Measurements from ENCODE around the gene TEX51.

TEX51 gene

GRCh38 chr2:126914811-126915500 lies 16.3 kb downstream of the TEX51 start:
- DNase-seq (ENCODE audit: low read depth): no peak

GRCh38 chr2:126915903-126916302 lies 17.2 kb downstream of the TEX51 start:
- DNase-seq (ENCODE audit: low read depth): no peak

DNA sequence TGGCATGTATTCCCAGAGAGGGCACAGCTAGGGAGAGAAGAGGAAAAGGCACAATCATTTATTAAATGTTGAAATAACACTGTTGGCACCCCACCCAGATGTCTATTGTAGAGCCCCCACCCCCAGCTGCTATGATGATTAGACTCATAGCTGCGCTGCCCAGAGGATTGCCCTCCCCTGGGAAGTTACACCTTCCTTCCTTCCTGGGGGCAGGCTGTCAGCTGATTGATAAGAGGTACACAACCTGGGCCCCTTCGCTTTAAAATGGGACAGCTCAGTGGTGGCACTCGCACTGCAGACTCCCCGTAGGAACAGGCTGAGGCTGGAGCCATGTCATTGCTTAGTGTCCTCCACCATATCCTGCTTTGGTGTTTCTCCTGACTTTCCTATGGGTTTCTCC lies 18.1 kb downstream of the TEX51 start:
- DNase-seq (ENCODE audit: low read depth): no peak

GRCh38 chr2:126921066-126921465 lies 22.4 kb downstream of the TEX51 start:
- DNase-seq (ENCODE audit: low read depth): no peak

DNA sequence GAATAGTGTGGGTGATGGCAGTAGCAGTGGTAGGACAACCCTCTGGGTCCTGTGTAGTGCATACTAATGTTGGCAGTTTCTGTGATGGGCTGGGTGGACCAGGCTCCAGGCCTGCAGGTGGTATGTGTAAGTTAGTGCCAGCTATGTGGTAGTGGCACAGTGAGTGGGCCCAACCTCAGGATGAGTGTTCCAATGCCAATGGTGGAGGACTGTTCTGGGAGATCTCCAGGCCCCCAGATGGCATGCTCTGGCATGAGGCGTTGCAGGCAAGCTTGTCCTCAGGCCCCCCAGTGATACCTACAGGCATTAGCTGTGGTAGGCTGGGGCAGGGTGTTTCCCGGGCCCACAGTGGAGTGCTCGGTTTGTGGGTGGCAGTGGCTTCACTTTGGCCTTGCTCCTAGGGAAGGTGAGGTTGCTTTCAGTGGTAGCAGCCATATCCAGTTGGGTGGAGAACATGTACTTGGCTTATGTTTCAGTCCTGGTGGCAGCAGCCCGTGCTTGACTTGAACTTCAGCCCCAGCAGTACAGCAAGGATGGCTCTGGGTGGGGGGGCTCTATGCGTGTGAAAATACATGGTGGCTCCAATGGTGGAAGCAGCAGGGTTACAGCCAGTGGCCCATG lies 32.4 kb downstream of the TEX51 start:
- DNase-seq (ENCODE audit: low read depth): no peak

- DNase-seq (ENCODE audit: low read depth): no peak
Observed at GRCh38 chr2:126932529-126932928, 33.8 kb downstream of the TEX51 start.

- DNase-seq (ENCODE audit: low read depth): no peak
Observed at GRCh38 chr2:126932966-126933710, 34.4 kb downstream of the TEX51 start.

DNA sequence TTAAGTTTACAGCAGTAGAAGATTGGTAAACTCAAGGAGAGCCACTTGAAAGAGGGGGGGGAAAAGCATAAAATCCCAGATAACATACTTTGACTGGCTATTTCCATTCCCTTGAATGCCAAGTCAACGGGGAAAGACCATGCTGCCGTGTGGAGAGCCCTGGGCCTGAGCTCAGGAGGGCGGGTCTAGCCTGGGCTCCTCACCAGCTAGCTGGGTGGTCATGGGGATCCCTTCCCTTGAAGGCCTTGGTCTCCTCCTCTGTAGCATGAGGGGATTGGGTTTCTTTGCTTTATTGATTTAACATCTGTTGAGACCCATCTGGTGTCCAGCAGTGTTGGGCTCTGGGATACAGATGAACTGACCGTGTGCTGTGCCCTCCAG lies 35.0 kb downstream of the TEX51 start:
- DNase-seq (ENCODE audit: low read depth): no peak

GRCh38 chr2:126934809-126935208 lies 36.1 kb downstream of the TEX51 start:
- DNase-seq (ENCODE audit: low read depth): no peak

- DNase-seq (ENCODE audit: low read depth): no peak
Observed at GRCh38 chr2:126935774-126936173, 37.1 kb downstream of the TEX51 start.

DNA sequence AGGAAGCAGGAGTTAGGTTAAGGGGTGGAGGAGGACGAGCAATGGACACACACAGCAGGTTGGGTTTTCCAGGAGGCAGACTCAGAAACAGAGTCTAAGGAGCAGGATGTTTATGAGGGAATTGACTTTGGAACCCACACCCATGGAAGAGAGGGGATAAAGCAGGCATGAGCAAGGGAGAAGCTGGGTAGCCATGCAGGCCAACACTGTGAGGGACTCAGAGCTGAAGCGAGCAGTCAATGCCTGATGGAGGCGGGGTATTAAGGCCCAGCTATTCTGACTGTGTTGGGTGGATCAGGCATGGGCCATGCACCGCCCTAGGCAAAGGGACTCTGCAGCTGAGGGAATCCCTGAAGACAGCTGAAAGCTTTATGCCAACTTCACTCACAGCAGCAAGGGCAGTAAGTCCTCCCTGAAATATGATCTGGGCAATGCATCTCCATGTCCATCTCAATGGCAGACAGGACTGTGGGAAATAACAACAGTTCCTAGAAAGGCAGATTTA lies 37.6 kb downstream of the TEX51 start:
- no peak for DNase-seq (ENCODE audit: low read depth)

DNA sequence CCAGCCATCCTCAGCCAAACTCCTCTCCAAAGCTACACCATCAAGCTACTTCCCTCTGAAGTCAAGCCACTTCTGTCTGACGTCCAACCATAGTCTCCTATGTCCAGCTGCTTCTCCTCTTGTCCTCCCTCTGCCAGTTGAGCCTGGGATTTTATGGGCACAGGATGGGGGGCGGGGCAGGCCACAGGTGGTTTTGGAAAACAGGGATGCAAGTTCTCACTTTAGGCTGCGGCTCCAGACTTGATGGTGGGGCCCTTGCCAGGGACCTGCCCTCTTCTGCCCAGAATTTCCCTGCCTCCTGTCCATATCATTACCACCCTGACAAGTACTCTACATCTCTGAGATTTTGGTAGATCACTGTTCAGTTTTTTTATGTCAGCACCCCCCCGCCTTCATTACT lies 41.6 kb downstream of the TEX51 start:
- DNase-seq (ENCODE audit: low read depth): no peak

- DNase-seq (ENCODE audit: low read depth): no peak
Observed at GRCh38 chr2:126942427-126943203, 43.9 kb downstream of the TEX51 start.

DNA sequence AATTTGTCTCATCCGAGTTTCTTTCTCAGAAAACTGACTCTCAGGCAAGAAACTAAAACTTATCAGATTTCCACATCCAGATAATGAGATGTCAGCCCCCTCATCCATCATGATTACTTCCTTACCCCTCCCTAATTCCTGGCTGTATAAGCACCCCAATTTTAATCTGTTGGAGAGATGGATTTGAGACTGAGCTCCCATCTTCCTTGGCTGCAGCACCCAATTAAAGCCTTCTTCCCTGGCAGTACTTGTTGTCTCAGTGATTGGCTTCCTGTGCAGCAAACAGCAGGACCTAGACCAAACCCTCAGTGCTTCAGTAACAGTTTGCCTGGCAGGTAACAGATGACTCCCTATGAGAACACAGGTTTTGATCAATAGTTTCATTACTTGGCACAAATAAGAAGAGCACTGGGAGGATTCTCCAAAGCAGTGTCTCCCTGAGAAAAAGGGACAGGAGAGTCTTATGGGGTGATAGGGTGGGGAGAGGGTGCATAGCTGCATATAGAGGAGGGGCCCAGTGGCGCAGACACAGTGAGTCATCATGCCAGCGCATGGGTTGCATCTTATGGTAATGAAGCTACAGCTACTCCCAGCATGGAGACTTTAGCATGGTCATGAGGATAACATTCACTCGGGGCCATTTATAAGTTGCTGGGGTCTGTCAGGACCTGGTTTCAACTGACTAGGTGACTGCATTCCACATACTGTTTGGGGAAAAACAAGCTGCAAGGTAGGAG lies 45.1 kb downstream of the TEX51 start:
- DNase-seq (ENCODE audit: low read depth): no peak

GRCh38 chr2:126945118-126945517 lies 46.4 kb downstream of the TEX51 start:
- DNase-seq (ENCODE audit: low read depth): no peak

DNA sequence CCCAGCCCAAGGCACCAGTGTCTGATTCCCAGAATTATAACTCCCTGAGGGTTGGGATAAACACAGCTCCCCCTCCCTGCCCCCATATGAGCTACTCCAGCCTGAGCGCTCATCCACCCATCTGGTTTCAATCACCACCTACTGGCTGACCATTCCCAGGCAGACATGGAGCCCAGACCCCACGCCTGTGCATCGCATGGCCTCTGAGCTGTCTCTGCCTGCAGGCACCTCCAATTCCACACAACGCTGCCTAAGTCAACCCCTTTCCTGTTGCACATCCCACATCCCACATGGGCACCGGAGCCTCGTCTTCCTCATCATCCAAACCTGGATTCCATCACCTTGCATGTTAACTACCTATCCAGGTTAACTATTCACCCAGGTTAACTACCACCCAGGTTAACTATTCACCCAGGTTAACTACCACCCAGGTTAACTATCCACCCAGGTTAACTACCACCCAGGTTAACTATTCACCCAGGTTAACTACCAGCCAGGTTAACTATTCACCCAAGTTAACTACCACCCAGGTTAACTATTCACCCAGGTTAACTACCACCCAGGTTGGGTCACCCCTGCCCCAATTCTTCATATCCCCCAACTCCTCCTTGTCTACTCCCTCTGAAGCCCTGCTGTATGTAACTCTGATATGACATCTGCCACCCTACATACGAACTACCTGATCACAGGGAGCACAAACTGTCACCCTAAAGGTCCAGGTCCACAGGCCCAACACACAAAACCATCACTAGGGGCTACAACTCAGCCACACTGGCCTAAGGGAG lies 47.8 kb downstream of the TEX51 start:
- no peak for DNase-seq (ENCODE audit: low read depth)

GRCh38 chr2:126947103-126947429 lies 48.4 kb downstream of the TEX51 start:
- DNase-seq (ENCODE audit: low read depth): no peak

GRCh38 chr2:126949775-126950174 lies 51.1 kb downstream of the TEX51 start:
- DNase-seq (ENCODE audit: low read depth): no peak

- no peak for DNase-seq (ENCODE audit: low read depth)
Observed at GRCh38 chr2:126950504-126950903, 51.8 kb downstream of the TEX51 start.
